A673 (cell line): ENCODE measurements around the gene SPATA33.

Experiments used
- CTCF ChIP-seq: fragments of 300-800, 200-600 bp; sonication (generic); conservative IDR thresholded peaks from 2 replicates; pipeline ENCODE4 v1.5.1; 2017; ENCODE audit warnings: low read depth, mild to moderate bottlenecking, antibody characterized with exemption, low read length, moderate library complexity, mixed read lengths
- EZH2 ChIP-seq: fragments of 200-600 bp; sonication (generic); IDR thresholded peaks from 2 replicates; pipeline ENCODE4 v1.6.1; 2017; ENCODE audit warnings: borderline replicate concordance, low read depth, mild to moderate bottlenecking, mixed read lengths, antibody characterized with exemption, low read length; ENCODE audit not compliant: poor library complexity, severe bottlenecking

GRCh38 chr16:89706518-89707260 lies 49.1 kb downstream of the SPATA33 start:
- TF ChIP-seq CTCF (no peak), EZH2 (no peak)
